ENCODE data around the gene IFIH1.

The IFIH1 gene

GRCh38 chr2:162308747-162309503 is 9.6 kb downstream of the IFIH1 start:
- no peak for TF ChIP-seq CTCF (IDR thresholded peaks at IDR 0.05)
- Histone ChIP-seq H3K4me1 (no peaks in the 10 kb centered on the region), H3K4me3 (no peak overlapping the region), H3K36me3 (peaks cover 7 to 28% (median 17%) of the 10 kb centered on the region in 3 donors), H3K27me3 (no peaks in the 10 kb centered on the region), H3K9me3 (no peaks in the 10 kb centered on the region), H3K27ac (no peak overlapping the region)
- intact Hi-C loops (cut with DNase I; ENCODE audit: low total_unique reads), result no loop called here
- no peak for DNase-seq

GRCh38 chr2:162305901-162306300 is 12.6 kb downstream of the IFIH1 start:
- peaks cover 7 to 28% (median 17%) of the 10 kb centered on the region in 3 donors for H3K36me3 ChIP-seq
- no peak for TF ChIP-seq CTCF (IDR thresholded peaks at IDR 0.05)
- no peaks in the 10 kb centered on the region for H3K27me3 ChIP-seq
- DNase-seq, result no peak
- H3K4me3 ChIP-seq, result no peak overlapping the region
- H3K4me1 ChIP-seq, result no peaks in the 10 kb centered on the region
- no peak overlapping the region for H3K27ac ChIP-seq
- H3K9me3 ChIP-seq, result no peaks in the 10 kb centered on the region
- intact Hi-C loops (cut with DNase I; ENCODE audit: low total_unique reads), result no loop called here

- Histone ChIP-seq H3K27me3 (no peaks in the 10 kb centered on the region), H3K36me3 (peaks cover 0 to 25% (median 11%) of the 10 kb centered on the region in 3 donors), H3K9me3 (no peaks in the 10 kb centered on the region), H3K4me1 (no peaks in the 10 kb centered on the region), H3K27ac (no peak overlapping the region), H3K4me3 (no peak overlapping the region)
- DNase-seq, result no peak
- TF ChIP-seq CTCF (IDR thresholded peaks at IDR 0.05), result no peak
- intact Hi-C loops (cut with DNase I; ENCODE audit: low total_unique reads), result no loop called here
Measured at GRCh38 chr2:162301877-162302276, 16.6 kb downstream of the IFIH1 start.

- Histone ChIP-seq H3K27ac (no peak overlapping the region), H3K4me1 (no peaks in the 10 kb centered on the region), H3K9me3 (no peaks in the 10 kb centered on the region), H3K27me3 (no peaks in the 10 kb centered on the region), H3K36me3 (peaks cover 0 to 25% (median 11%) of the 10 kb centered on the region in 3 donors), H3K4me3 (no peak overlapping the region)
- intact Hi-C loops (cut with DNase I; ENCODE audit: low total_unique reads), result no loop called here
- TF ChIP-seq CTCF (IDR thresholded peaks at IDR 0.05), result peak; percentile 79 to 87
- DNase-seq, result peak in 1 of 2 donors; percentile 27
Measured at GRCh38 chr2:162301151-162301804, 17.2 kb downstream of the IFIH1 start.

GRCh38 chr2:162300266-162300665 is 18.2 kb downstream of the IFIH1 start:
- no peaks in the 10 kb centered on the region for H3K9me3 ChIP-seq
- H3K36me3 ChIP-seq, result peaks cover 0 to 15% (median 5%) of the 10 kb centered on the region in 3 donors
- no peak for TF ChIP-seq CTCF (IDR thresholded peaks at IDR 0.05)
- DNase-seq, result no peak
- intact Hi-C loops (cut with DNase I; ENCODE audit: low total_unique reads), result no loop called here
- H3K27ac ChIP-seq, result no peak overlapping the region
- no peaks in the 10 kb centered on the region for H3K4me1 ChIP-seq
- no peak overlapping the region for H3K4me3 ChIP-seq
- no peaks in the 10 kb centered on the region for H3K27me3 ChIP-seq
